ENCODE results near the gene CCDC160. TPM values are rescaled to one million over a fixed set of nuclear protein-coding genes. Genes with fewer than 3 reads are reported as not detected.
"Not testable (repeated sequence)": the region's sequence is repeated elsewhere in the genome, so short reads cannot be mapped to it uniquely, and the experiment has no call there.

CCDC160 gene
- 2.0 TPM for total RNA-seq

GRCh38 chrX:134236626-134237614 is at the start of gene CCDC160:
Gene CCDC160, plus strand, starts transcription at chrX:134237182. Its CDS starts 7,619 bp downstream, at chrX:134244801.
- DNase-seq (ENCODE audit: low spot score in 2 of 2) (peak; percentile 56 to 58), FAIRE-seq (no peak)

GRCh38 chrX:134191281-134191680 is 45.7 kb upstream of the CCDC160 start:
- DNase-seq (ENCODE audit: low spot score in 2 of 2): no peak
- no peak for FAIRE-seq

- FAIRE-seq: no peak
- no peak for DNase-seq (ENCODE audit: low spot score in 2 of 2)
Observed at GRCh38 chrX:134194915-134195314, 42.1 kb upstream of the CCDC160 start.

GRCh38 chrX:134202561-134202960 is 34.4 kb upstream of the CCDC160 start:
- DNase-seq (ENCODE audit: low spot score in 2 of 2): no peak
- FAIRE-seq: no peak

GRCh38 chrX:134206221-134206620 is 30.8 kb upstream of the CCDC160 start:
- FAIRE-seq: no peak

GRCh38 chrX:134210465-134210864 is 26.5 kb upstream of the CCDC160 start:
- FAIRE-seq: no peak

More at GRCh38 chrX:134206221-134206620, 30.8 kb upstream of the CCDC160 start:
- DNase-seq (ENCODE audit: low spot score in 2 of 2): no peak

GRCh38 chrX:134235236-134235635 is 1.7 kb upstream of the CCDC160 start:
- FAIRE-seq (no peak), DNase-seq (ENCODE audit: low spot score in 2 of 2) (no peak)

More at GRCh38 chrX:134210465-134210864, 26.5 kb upstream of the CCDC160 start:
- no peak for DNase-seq (ENCODE audit: low spot score in 2 of 2)

- not testable (repeated sequence) for DNase-seq (ENCODE audit: low spot score in 2 of 2); FAIRE-seq
Observed at GRCh38 chrX:134238144-134238543, 1.2 kb downstream of the CCDC160 start.

GRCh38 chrX:134239016-134239415 is 2.0 kb downstream of the CCDC160 start:
- FAIRE-seq (no peak), DNase-seq (ENCODE audit: low spot score in 2 of 2) (no peak)

GRCh38 chrX:134240209-134240608 is 3.2 kb downstream of the CCDC160 start:
- DNase-seq (ENCODE audit: low spot score in 2 of 2) (no peak), FAIRE-seq (no peak)

- FAIRE-seq (no peak), DNase-seq (ENCODE audit: low spot score in 2 of 2) (no peak)
Observed at GRCh38 chrX:134241960-134242619, 5.1 kb downstream of the CCDC160 start.

- FAIRE-seq: no peak
Observed at GRCh38 chrX:134244043-134244442, 7.1 kb downstream of the CCDC160 start.

GRCh38 chrX:134246282-134246681 is 9.3 kb downstream of the CCDC160 start:
- DNase-seq (ENCODE audit: low spot score in 2 of 2): no peak

More at GRCh38 chrX:134244043-134244442, 7.1 kb downstream of the CCDC160 start:
- DNase-seq (ENCODE audit: low spot score in 2 of 2): no peak

GRCh38 chrX:134247492-134247891 is 10.5 kb downstream of the CCDC160 start:
- FAIRE-seq (no peak), DNase-seq (ENCODE audit: low spot score in 2 of 2) (no peak)

More at GRCh38 chrX:134246282-134246681, 9.3 kb downstream of the CCDC160 start:
- no peak for FAIRE-seq

GRCh38 chrX:134249241-134249640 is 12.3 kb downstream of the CCDC160 start:
- FAIRE-seq: no peak

GRCh38 chrX:134251241-134251640 is 14.3 kb downstream of the CCDC160 start:
- DNase-seq (ENCODE audit: low spot score in 2 of 2): no peak
- FAIRE-seq: no peak

More at GRCh38 chrX:134249241-134249640, 12.3 kb downstream of the CCDC160 start:
- no peak for DNase-seq (ENCODE audit: low spot score in 2 of 2)

GRCh38 chrX:134254511-134254910 is 17.5 kb downstream of the CCDC160 start:
- FAIRE-seq: no peak
- DNase-seq (ENCODE audit: low spot score in 2 of 2): no peak

GRCh38 chrX:134255555-134255954 is 18.6 kb downstream of the CCDC160 start:
- FAIRE-seq: no peak

GRCh38 chrX:134256684-134257083 is 19.7 kb downstream of the CCDC160 start:
- FAIRE-seq (no peak), DNase-seq (ENCODE audit: low spot score in 2 of 2) (no peak)

More at GRCh38 chrX:134255555-134255954, 18.6 kb downstream of the CCDC160 start:
- no peak for DNase-seq (ENCODE audit: low spot score in 2 of 2)

GRCh38 chrX:134258202-134258601 is 21.2 kb downstream of the CCDC160 start:
- DNase-seq (ENCODE audit: low spot score in 2 of 2) (no peak), FAIRE-seq (no peak)

GRCh38 chrX:134285934-134286333 is 49.0 kb downstream of the CCDC160 start:
- FAIRE-seq; DNase-seq (ENCODE audit: low spot score in 2 of 2): not testable (repeated sequence)
